Fibroblast of lung (primary cell): ENCODE results near the gene PRDX3.

Experiments
- EZH2 ChIP-seq: IDR thresholded peaks from 2 replicates; pipeline ENCODE4 v1.5.1; 2012; ENCODE audit warnings: low read length, control low read depth, mild to moderate bottlenecking; ENCODE audit errors: missing control alignments
- TF ChIP-seq, protein P1 (sequence below), 2 donors: IDR thresholded peaks in 1 of 2; conservative IDR thresholded peaks in 1 of 2; 1 replicate in 1 of 2; 2 replicates in 1 of 2; pipeline ENCODE4 v1.5.1; 2011 to 2012; ENCODE audit warnings: low read length in 2 of 2, control low read depth in 1 of 2, inconsistent platforms in 1 of 2, low read depth in 1 of 2, mild to moderate bottlenecking in 1 of 2

DNA sequence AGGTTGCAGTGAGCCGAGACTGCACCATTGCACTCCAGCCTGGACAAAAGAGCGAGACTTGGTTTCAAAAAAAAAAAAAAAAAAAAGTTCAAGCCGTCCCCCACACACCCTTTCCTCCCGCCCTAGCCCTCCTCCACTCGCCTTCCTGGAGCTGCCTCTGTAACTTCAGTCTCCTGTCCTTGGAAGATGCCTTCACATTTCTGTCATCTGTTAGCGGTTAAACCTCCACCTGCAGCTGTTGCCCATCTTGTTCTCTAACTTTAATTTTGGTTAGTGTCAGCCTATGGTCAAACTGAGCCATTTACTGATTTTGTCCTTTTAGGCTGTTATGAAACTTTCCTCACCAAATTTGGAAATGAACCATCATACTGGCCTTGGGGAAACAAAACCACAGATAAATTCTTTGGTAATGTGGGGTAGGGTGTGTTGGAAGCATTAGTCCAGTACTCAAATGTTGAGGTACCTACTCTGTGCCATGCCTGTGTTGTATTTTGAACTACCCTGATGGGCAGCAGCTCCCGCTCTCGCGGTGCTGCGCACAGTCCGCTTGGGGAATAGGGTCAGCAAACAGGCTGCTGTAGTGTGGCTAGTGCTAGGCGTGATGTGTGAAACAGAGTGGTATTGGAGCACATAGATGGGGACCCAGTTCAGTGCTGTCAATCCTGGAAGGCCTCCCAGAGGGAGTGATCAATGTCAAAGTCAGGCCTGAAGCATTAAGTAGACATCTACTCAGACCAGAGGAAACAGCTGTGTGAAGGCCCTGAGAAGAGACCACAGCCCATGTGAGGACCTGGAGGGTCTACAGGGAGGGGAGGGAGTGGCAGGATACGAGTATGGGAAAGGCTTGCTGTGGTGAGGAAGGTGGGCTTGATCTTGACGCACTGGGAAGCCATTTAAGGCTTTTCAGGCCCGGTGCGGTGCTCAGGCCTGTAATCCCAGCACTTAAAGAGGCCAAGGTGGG lies 40.0 kb downstream of the PRDX3 start:
- TF ChIP-seq, protein P1, sequence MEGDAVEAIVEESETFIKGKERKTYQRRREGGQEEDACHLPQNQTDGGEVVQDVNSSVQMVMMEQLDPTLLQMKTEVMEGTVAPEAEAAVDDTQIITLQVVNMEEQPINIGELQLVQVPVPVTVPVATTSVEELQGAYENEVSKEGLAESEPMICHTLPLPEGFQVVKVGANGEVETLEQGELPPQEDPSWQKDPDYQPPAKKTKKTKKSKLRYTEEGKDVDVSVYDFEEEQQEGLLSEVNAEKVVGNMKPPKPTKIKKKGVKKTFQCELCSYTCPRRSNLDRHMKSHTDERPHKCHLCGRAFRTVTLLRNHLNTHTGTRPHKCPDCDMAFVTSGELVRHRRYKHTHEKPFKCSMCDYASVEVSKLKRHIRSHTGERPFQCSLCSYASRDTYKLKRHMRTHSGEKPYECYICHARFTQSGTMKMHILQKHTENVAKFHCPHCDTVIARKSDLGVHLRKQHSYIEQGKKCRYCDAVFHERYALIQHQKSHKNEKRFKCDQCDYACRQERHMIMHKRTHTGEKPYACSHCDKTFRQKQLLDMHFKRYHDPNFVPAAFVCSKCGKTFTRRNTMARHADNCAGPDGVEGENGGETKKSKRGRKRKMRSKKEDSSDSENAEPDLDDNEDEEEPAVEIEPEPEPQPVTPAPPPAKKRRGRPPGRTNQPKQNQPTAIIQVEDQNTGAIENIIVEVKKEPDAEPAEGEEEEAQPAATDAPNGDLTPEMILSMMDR (conservative IDR thresholded peaks at IDR 0.05 in 1 of 2, IDR thresholded peaks at IDR 0.05 in 1 of 2; ENCODE audit: low read depth in 1 of 2, low read length in 2 of 2) = no peak
- no peak for TF ChIP-seq EZH2
